ENCODE data around the gene SLC7A11.

DNA sequence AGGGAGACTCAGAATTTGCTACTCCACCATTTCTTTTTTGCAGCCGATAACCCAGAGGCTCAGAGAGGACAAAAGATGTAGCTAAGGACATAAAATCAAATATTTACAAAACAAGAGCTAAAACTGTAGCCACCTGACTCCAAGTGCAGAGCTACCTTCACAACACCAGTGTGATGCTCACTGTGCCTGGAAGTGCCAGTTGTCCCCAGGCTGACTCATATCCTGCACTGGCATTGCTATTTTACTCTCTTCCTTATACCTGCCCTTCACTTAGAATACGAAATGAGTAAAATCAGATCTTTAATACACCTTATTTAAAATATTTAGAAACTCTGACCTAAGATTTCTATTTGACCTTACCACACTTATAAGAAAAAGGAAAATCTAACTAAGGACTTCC lies 39.5 kb downstream of the SLC7A11 start:
- TF ChIP-seq, protein P1, sequence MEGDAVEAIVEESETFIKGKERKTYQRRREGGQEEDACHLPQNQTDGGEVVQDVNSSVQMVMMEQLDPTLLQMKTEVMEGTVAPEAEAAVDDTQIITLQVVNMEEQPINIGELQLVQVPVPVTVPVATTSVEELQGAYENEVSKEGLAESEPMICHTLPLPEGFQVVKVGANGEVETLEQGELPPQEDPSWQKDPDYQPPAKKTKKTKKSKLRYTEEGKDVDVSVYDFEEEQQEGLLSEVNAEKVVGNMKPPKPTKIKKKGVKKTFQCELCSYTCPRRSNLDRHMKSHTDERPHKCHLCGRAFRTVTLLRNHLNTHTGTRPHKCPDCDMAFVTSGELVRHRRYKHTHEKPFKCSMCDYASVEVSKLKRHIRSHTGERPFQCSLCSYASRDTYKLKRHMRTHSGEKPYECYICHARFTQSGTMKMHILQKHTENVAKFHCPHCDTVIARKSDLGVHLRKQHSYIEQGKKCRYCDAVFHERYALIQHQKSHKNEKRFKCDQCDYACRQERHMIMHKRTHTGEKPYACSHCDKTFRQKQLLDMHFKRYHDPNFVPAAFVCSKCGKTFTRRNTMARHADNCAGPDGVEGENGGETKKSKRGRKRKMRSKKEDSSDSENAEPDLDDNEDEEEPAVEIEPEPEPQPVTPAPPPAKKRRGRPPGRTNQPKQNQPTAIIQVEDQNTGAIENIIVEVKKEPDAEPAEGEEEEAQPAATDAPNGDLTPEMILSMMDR (conservative IDR thresholded peaks at IDR 0.05 in 1 of 2, IDR thresholded peaks at IDR 0.05 in 1 of 2; ENCODE audit: extremely low read depth in 1 of 2, insufficient read depth in 1 of 2, low read depth in 1 of 2, low read length in 2 of 2) = no peak
- TF ChIP-seq EZH2 (IDR thresholded peaks at IDR 0.05; ENCODE audit: borderline replicate concordance, low read length) = no peak
